ENCODE measurements around the gene MYO15B. TPM values are rescaled to one million over a fixed set of nuclear protein-coding genes. Genes with fewer than 3 reads are reported as not detected.

The MYO15B gene
- total RNA-seq, 1 donor from 2014 or later: 193 TPM

GRCh38 chr17:75642784-75643642 lies 55.4 kb downstream of the MYO15B start:
- ATAC-seq: no peak
- H3K4me3 ChIP-seq: no peak overlapping the region

GRCh38 chr17:75643643-75644017 lies 56.0 kb downstream of the MYO15B start:
- DNase-seq (no peak), ATAC-seq (no peak)
- peak overlapping the region; percentile 47 for H3K27ac ChIP-seq
- H3K9me3 ChIP-seq: no peaks in the 10 kb centered on the region
- intact Hi-C loops (cut with DNase I): no loop called here
- no peak overlapping the region for H3K4me3 ChIP-seq
- H3K27me3 ChIP-seq: no peaks in the 10 kb centered on the region
- H3K4me1 ChIP-seq: peaks cover 16% of the 10 kb centered on the region
- no peaks in the 10 kb centered on the region for H3K36me3 ChIP-seq
- TF ChIP-seq, protein P1, sequence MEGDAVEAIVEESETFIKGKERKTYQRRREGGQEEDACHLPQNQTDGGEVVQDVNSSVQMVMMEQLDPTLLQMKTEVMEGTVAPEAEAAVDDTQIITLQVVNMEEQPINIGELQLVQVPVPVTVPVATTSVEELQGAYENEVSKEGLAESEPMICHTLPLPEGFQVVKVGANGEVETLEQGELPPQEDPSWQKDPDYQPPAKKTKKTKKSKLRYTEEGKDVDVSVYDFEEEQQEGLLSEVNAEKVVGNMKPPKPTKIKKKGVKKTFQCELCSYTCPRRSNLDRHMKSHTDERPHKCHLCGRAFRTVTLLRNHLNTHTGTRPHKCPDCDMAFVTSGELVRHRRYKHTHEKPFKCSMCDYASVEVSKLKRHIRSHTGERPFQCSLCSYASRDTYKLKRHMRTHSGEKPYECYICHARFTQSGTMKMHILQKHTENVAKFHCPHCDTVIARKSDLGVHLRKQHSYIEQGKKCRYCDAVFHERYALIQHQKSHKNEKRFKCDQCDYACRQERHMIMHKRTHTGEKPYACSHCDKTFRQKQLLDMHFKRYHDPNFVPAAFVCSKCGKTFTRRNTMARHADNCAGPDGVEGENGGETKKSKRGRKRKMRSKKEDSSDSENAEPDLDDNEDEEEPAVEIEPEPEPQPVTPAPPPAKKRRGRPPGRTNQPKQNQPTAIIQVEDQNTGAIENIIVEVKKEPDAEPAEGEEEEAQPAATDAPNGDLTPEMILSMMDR (IDR thresholded peaks at IDR 0.05): no peak

More at GRCh38 chr17:75642784-75643642, 55.4 kb downstream of the MYO15B start:
- Histone ChIP-seq H3K27ac (peak overlapping the region; percentile 31), H3K27me3 (no peaks in the 10 kb centered on the region), H3K36me3 (no peaks in the 10 kb centered on the region), H3K9me3 (no peaks in the 10 kb centered on the region), H3K4me1 (peaks cover 16% of the 10 kb centered on the region)
- intact Hi-C loops (cut with DNase I): no loop called here
- DNase-seq: no peak
- TF ChIP-seq, protein P1 (IDR thresholded peaks at IDR 0.05): no peak

- intact Hi-C loops (cut with DNase I): no loop called here
- Histone ChIP-seq H3K9me3 (no peaks in the 10 kb centered on the region), H3K4me3 (no peak overlapping the region), H3K27ac (peak overlapping the region; percentile 89), H3K36me3 (peaks cover 16% of the 10 kb centered on the region), H3K4me1 (peaks cover 16% of the 10 kb centered on the region), H3K27me3 (no peaks in the 10 kb centered on the region)
- peak; percentile 75 for DNase-seq
- TF ChIP-seq, protein P1 (IDR thresholded peaks at IDR 0.05): no peak
- peak; percentile 79 for ATAC-seq
Measured at GRCh38 chr17:75645501-75645888, 57.9 kb downstream of the MYO15B start.

GRCh38 chr17:75645889-75646637 lies 58.5 kb downstream of the MYO15B start:
- H3K4me1 ChIP-seq: peaks cover 16% of the 10 kb centered on the region
- no peak overlapping the region for H3K4me3 ChIP-seq
- no peaks in the 10 kb centered on the region for H3K9me3 ChIP-seq
- TF ChIP-seq, protein P1 (IDR thresholded peaks at IDR 0.05): no peak
- intact Hi-C loops (cut with DNase I): no loop called here
- no peaks in the 10 kb centered on the region for H3K27me3 ChIP-seq
- peaks cover 22% of the 10 kb centered on the region for H3K36me3 ChIP-seq
- peak overlapping the region; percentile 89 for H3K27ac ChIP-seq
- DNase-seq: peak; percentile 91
- peak; percentile 92 for ATAC-seq

- no peaks in the 10 kb centered on the region for H3K27me3 ChIP-seq
- no peak for ATAC-seq
- peak overlapping the region; percentile 89 for H3K27ac ChIP-seq
- intact Hi-C loops (cut with DNase I): no loop called here
- TF ChIP-seq, protein P1 (IDR thresholded peaks at IDR 0.05): no peak
- DNase-seq: no peak
- no peak overlapping the region for H3K4me3 ChIP-seq
- H3K9me3 ChIP-seq: no peaks in the 10 kb centered on the region
- H3K4me1 ChIP-seq: peaks cover 16% of the 10 kb centered on the region
- H3K36me3 ChIP-seq: peaks cover 27% of the 10 kb centered on the region
Measured at GRCh38 chr17:75646638-75646992, 59.0 kb downstream of the MYO15B start.
